Measurements from ENCODE around the gene BTD. TPM values are rescaled to one million over a fixed set of nuclear protein-coding genes. Genes with fewer than 3 reads are reported as not detected.

Gene BTD
- total RNA-seq, 1 experiment from 2014 or later, result 5.6 TPM

DNA sequence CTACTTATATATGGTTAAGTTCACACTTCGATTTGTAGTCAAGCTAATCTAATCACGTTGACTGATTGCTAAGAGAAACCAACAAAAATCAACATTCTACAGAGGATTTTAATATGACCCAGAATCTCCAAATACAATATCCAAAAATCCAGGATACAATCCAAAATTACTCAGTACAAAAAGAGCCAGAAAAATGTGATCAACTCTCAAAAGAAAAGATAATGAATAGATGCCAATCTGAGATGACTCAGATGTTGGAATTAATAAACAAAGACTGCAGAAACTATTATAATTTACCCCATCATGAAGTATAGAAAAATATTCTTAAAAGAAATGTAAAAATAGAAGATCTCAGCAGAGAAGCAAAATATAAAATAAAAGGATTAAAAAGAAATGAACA lies 22.5 kb upstream of the BTD start:
- POLR2A ChIA-PET (ENCODE audit: low non-redundant PET), result no interaction called here
- no peaks in the 10 kb centered on the region for H3K9me3 ChIP-seq (ENCODE audit: low read depth, low read length, poor library complexity, severe bottlenecking)
- BruUV-seq (replicated peaks), result no TSS peak
- H3K27me3 ChIP-seq (replicated peaks; ENCODE audit: insufficient read depth, low read depth, low read length, poor library complexity), result no peaks in the 10 kb centered on the region
- no peak overlapping the region for H3K27ac ChIP-seq (ENCODE audit: low read depth, low read length, poor library complexity, severe bottlenecking)
- no peak for TF ChIP-seq EZH2 (IDR thresholded peaks at IDR 0.05; ENCODE audit: borderline replicate concordance, low read depth, low read length, poor library complexity, severe bottlenecking)
- TF ChIP-seq, protein P1, sequence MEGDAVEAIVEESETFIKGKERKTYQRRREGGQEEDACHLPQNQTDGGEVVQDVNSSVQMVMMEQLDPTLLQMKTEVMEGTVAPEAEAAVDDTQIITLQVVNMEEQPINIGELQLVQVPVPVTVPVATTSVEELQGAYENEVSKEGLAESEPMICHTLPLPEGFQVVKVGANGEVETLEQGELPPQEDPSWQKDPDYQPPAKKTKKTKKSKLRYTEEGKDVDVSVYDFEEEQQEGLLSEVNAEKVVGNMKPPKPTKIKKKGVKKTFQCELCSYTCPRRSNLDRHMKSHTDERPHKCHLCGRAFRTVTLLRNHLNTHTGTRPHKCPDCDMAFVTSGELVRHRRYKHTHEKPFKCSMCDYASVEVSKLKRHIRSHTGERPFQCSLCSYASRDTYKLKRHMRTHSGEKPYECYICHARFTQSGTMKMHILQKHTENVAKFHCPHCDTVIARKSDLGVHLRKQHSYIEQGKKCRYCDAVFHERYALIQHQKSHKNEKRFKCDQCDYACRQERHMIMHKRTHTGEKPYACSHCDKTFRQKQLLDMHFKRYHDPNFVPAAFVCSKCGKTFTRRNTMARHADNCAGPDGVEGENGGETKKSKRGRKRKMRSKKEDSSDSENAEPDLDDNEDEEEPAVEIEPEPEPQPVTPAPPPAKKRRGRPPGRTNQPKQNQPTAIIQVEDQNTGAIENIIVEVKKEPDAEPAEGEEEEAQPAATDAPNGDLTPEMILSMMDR (conservative IDR thresholded peaks at IDR 0.05; ENCODE audit: low read depth, low read length), result no peak
- CTCF ChIA-PET, result no interaction called here
- intact Hi-C loops (cut with micrococcal nuclease; ENCODE audit: unreplicated experiment), result no loop called here
- DNase-seq (ENCODE audit: low spot score), result no peak
- H3K4me3 ChIP-seq (ENCODE audit: low read depth, low read length, poor library complexity, severe bottlenecking), result no peak overlapping the region
- no peaks in the 10 kb centered on the region for H3K4me1 ChIP-seq (ENCODE audit: insufficient read depth, low read length, poor library complexity, severe bottlenecking)
- H3K36me3 ChIP-seq (ENCODE audit: insufficient read depth, low read length, poor library complexity, severe bottlenecking), result no peaks in the 10 kb centered on the region

DNA sequence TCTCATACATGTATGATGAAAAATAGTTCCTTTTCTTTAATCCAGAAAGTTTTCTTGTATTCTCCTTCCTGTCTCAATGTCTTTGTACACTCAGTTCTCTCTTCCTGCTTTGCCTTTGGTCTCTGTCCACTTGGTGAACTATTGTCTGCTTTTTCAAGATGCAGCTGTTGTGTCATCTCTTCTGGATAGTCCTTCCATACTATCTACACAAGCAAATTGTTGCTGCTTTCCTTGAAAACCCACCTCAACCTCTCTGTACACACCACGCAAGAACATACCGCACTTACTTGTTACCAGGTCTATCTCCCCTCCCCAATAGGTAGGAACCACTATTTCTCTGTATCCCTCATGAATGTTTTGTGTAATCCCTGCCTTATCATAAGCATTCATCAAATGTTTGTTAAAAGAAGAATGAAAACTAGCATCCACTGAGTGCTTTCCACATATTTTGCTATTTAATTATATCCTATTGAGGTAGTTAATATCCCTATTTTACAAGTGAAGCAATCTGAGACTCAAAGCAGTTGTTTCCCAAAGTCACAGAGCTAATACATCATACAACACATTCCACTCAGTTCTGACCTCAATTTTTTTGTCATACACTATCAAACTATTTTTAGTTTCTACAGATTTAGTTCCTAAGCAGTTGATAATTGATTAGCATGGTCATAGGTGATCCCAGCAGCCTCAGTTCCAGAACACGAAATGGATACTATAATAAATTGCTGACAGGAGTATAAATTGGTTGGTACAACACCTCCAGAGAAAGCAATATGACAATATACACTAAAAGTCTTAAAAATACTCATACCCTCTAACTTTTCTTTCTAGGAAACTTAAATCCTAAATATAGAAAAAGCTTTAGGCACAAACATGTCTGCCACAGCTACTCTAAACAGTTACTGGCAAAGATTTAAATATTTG lies 19.8 kb upstream of the BTD start:
- H3K9me3 ChIP-seq (ENCODE audit: low read depth, low read length, poor library complexity, severe bottlenecking), result no peaks in the 10 kb centered on the region
- no peaks in the 10 kb centered on the region for H3K27me3 ChIP-seq (replicated peaks; ENCODE audit: insufficient read depth, low read depth, low read length, poor library complexity)
- no peak overlapping the region for H3K27ac ChIP-seq (ENCODE audit: low read depth, low read length, poor library complexity, severe bottlenecking)
- peaks cover 13% of the 10 kb centered on the region for H3K36me3 ChIP-seq (ENCODE audit: insufficient read depth, low read length, poor library complexity, severe bottlenecking)
- CTCF ChIA-PET, result no interaction called here
- no peak for TF ChIP-seq EZH2 (IDR thresholded peaks at IDR 0.05; ENCODE audit: borderline replicate concordance, low read depth, low read length, poor library complexity, severe bottlenecking)
- TF ChIP-seq, protein P1 (conservative IDR thresholded peaks at IDR 0.05; ENCODE audit: low read depth, low read length), result no peak
- intact Hi-C loops (cut with micrococcal nuclease; ENCODE audit: unreplicated experiment), result no loop called here
- no peaks in the 10 kb centered on the region for H3K4me1 ChIP-seq (ENCODE audit: insufficient read depth, low read length, poor library complexity, severe bottlenecking)
- no TSS peak for BruUV-seq (replicated peaks)
- POLR2A ChIA-PET (ENCODE audit: low non-redundant PET), result no interaction called here
- no peak overlapping the region for H3K4me3 ChIP-seq (ENCODE audit: low read depth, low read length, poor library complexity, severe bottlenecking)
- no peak for DNase-seq (ENCODE audit: low spot score)

DNA sequence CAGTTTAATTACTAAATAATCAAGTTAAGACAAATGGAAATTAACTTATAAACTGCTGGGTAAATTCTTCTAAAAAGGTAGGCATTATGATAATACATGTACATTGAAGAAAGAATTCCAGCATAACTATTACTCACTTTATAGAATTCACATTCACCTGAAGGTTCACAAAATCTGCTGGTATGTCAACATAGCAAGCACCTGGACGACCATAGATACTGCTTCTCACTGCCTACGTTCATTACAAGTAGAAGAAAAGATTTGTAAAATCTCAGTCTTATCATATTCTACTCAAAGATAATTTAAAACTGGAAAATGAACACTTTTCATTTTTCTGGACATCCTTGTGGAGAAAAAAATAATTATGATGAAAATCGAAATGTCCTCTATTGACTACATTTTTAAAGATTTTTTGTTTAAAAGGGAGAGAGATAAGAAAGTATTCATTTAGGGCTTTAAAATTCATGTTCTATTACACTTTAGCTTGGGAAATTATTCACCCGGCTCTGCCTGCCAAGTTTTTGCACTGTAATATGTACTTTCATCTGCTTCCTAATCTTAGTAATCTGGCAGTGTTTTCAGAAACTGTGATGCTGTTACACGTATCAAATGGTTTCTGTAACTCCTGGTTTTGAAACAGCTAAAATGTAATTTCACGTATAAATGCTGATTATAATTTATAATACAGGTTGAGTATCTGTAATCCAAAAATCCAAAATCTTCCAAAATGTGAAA lies 16.3 kb upstream of the BTD start:
- H3K36me3 ChIP-seq (ENCODE audit: insufficient read depth, low read length, poor library complexity, severe bottlenecking), result peaks cover 18% of the 10 kb centered on the region
- DNase-seq (ENCODE audit: low spot score), result no peak
- intact Hi-C loops (cut with micrococcal nuclease; ENCODE audit: unreplicated experiment), result no loop called here
- no TSS peak for BruUV-seq (replicated peaks)
- no peak overlapping the region for H3K27ac ChIP-seq (ENCODE audit: low read depth, low read length, poor library complexity, severe bottlenecking)
- H3K27me3 ChIP-seq (replicated peaks; ENCODE audit: insufficient read depth, low read depth, low read length, poor library complexity), result no peaks in the 10 kb centered on the region
- H3K9me3 ChIP-seq (ENCODE audit: low read depth, low read length, poor library complexity, severe bottlenecking), result no peaks in the 10 kb centered on the region
- H3K4me3 ChIP-seq (ENCODE audit: low read depth, low read length, poor library complexity, severe bottlenecking), result no peak overlapping the region
- CTCF ChIA-PET, result no interaction called here
- H3K4me1 ChIP-seq (ENCODE audit: insufficient read depth, low read length, poor library complexity, severe bottlenecking), result no peaks in the 10 kb centered on the region
- POLR2A ChIA-PET (ENCODE audit: low non-redundant PET), result no interaction called here
- TF ChIP-seq, protein P1 (conservative IDR thresholded peaks at IDR 0.05; ENCODE audit: low read depth, low read length), result no peak

Data from A673 (cell line).